CD4-positive, alpha-beta T cell treated with Interferon alpha-2 for 1 hour (primary cell): ENCODE data around the gene TSPAN3.
A peak's percentile ranks its signal among the peaks of the same experiment; 100 is the strongest.

ENCODE experiments used
- DNase-seq, 2 donors: peaks; one replicate each; pipeline ENCODE4 v3.0.0-alpha.2; 2020 to 2022

Gene TSPAN3

DNA sequence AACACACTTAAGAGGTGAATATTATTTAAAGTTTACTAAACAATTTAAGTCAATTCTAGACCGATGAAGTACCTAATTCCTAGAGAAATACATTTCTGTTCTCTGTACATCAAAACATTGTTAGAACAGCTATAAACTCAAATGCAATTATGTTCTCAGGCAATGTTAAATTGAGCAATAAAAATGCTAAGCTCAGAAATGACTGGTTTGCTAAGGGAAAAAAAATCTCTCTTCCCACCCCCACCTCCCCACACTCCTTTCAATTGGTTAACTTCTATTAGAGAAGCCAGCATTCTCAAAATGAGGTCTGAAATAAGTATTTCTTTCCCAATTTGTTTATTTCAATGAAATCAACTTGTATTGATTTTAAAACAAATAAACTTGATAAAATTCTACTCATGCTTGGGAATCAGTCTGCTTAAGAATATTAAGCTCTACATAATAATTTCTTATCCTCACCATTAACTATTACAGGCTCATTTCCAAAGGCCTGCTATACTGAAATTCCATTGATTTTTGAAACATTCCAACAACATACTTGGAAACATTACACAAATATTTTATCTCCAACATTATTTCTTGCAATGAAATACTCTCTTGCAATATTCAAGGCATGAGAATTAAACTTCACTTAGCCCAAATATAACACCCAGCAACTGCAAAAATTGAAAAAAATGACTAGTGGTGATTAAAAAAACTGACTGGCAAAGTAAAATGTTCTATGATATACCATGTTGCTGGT, 22.6 kb downstream of the TSPAN3 start:
- DNase-seq, result no peak

- DNase-seq, result no peak
Observed at GRCh38 chr15:77046704-77047412, 24.1 kb downstream of the TSPAN3 start.

DNA sequence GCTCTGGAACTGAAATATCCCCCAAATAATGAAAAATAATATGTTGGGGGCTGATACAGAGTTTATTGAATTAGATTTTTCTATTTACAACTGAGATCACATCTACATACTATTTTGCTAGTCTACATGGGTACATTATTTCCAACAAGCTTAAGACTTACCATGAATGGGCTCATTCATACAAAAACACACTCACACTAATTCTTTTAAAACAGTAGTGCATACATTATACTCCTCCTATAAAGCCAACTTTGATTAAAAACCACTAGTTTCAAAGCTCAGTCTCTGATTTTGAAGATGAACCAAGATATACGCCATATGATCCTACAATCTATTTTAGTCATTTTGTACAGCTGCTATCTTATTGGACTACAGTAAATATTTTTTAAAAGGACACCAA, 24.9 kb downstream of the TSPAN3 start:
- no peak for DNase-seq

DNA sequence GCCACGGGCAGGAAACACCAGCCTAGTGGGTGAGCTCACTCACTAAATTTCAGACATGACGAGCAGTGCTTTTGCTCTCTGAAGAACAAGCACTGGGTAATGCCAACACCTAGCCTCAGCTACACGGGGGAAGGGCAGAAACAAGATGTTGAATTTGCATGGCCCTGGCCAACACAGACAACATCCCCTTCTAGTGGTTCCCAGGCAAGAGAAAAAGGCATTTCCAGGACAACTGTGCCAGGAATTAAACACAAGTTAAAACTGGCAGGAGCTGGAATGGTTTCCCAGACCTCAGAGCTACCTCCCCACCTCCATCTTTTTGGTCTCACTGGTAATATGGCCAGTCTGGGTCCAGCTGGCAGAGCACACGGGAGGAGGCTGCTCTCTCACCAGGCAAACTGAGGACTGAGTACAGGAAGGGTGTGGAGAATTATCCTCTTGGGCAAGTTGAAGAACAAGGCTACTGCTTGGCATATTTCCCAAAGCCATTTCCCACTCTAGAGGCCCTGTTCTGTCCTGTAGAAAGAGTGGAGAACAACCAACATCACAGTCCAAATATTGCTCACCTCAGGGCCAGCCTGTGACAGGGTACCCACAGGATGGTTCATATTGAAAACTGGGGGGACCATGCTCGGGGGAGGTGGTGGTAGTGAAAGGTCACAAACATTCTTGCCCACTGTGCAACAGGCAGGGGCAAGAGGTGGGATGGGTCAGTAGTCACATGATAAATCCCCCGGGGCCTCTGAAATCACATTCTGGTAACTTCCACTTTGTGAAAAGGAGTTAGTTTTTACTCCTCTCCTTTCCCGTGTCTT, 26.5 kb downstream of the TSPAN3 start:
- DNase-seq, result no peak

DNA sequence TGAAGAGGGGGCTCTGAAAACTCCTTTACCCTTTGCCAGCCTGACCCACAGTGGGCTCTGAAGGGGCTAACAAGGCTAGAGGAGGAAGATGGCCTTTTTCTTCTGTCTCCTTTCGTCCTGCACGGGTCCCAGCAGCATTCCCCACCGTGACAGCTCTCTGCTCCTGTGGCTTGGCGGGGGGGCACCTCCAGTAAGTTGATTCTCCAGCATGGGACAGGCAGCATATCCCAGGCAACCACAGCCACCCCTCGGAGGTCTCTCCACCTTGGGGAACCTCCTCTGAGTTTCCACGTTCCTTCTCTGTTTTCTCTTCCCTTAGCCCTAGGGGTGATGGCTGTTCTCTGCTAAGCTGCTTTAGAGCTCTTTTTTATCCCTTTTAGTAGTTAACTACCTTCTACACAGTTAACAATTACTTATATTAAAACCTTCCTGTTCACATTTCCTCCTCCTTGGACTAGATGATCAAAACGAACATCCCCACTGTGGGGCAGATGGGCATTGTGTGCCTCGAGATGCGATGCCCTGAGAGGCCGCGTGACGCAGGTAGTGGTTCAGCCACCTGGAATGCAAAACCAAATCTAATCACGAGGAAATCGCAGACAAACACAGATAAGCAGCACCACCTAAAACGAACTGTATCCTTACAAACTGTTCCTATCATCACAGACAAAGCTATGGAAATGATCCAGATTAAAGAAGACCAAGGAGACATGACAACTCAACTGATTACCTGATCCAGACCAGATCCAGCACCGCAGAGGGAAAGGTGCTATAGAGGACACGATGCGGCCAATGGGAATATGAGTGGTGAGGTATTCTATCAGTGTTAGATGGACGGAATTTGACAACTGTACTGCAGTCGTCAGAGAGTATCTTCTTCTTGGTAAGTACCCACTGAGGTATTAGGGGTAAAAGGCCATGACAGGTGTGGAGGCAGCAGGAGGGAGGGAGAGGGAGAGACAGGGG, 27.7 kb downstream of the TSPAN3 start:
- no peak for DNase-seq

- DNase-seq, result no peak
Observed at GRCh38 chr15:77042245-77042919, 28.5 kb downstream of the TSPAN3 start.

DNA sequence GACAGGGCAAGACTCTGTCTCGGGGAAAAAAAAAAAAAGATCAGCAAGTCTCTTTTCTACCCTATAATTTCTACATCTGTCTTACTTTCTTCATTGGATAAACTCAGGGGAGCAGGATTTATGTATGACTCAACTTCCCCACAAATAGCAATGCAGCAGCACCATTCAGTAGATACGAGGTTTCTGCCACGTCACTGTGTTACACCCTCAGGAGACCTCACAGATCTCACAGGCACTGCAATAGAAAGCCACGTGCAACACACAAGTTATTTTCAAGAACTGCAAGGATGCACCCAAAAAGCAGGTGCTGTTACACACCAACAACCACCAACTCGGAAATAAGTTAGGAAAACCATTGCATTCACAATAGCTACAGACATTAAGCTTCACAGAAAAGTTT, 30.2 kb downstream of the TSPAN3 start:
- DNase-seq, result no peak

GRCh38 chr15:77039848-77040247, 31.1 kb downstream of the TSPAN3 start:
- DNase-seq, result no peak

DNA sequence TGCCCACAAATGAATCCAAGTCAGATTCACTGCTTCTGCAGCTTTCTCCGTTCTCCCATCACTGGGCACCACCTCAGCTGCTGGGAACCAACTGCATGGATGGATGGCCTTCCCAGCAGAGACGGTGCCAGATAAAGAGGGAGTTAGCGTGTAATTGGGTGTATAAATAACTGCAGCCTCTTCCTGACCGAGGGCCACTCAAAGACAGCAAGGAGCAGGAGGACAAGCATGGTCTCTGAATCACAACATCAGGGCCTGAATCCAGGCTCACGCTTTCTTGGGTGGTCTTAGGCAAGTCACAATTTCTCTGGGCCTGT, 31.7 kb downstream of the TSPAN3 start:
- no peak for DNase-seq

GRCh38 chr15:77038312-77039216, 32.3 kb downstream of the TSPAN3 start:
- no peak for DNase-seq

DNA sequence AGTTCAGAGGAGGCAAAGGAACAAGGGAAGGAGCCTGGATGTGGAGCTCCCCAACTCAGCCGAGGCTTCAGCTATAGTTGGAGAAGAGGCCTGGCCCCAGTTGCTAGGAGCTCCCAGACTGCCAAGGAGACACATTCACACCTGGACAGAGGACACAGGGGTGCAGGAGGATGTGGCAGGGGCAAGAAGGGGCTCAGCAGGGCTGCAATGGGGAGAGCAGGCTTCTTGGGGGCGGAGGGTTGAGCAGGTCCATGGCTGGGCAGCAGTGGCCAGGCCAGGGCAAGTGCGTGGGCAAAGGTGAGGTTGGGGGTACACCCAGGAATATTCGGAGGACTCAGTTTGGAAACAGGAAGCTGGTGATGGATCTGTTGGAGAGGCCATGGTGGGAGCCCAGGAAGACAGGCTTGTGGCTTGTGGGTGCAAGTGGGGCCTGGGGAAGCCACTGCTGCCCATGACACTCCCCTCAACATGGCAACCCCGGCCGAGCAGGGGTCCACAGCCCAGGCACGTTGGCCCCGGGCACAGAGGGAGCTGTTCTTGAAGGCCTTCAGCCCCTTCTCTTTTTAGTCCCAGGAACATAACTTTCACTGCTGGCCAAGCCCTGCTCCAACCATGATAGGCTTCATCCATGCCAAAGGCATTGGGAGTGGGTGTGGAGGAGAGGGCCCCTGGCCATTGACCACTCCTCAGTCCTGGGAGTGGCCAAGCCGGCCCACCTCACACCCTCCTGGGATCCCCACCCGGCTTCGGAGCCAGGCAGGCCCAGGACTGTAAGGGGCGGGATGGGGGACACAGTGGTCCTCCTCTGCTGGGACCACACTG, 33.3 kb downstream of the TSPAN3 start:
- DNase-seq, result no peak

DNA sequence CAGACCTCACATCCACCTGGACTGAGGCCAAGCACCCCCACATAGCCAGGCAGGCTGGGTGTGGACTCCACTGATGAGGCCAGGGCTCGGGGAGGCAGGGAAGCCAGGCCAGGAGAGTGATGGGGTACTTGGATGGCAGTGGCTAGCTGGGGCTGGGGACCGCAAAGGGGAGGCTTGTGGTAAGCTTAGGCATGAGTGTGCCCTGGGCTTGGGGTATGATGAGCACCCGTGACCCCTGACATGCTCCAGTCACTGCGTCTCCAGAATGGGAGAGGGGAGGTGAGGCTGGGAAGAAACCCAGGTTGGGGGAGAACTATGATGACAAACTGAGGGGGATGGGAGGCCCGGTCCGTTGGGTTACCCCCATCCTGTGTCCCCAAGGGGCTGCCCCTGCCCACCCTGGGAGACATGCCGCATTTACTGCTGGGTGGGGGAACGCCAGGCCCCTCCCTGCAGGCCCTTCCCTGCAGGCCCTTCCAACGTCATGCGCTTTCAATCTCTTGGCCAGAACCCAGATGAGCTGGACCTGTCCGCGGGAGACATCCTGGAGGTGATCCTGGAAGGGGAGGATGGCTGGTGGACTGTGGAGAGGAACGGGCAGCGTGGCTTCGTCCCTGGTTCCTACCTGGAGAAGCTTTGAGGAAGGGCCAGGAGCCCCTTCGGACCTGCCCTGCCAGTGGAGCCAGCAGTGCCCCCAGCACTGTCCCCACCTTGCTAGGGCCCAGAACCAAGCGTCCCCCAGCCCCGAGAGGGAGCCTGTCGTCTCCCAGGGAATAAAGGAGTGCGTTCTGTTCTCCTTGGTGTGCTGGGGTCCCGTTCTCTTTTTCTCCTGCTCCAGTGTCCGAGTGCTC, 34.1 kb downstream of the TSPAN3 start:
- no peak for DNase-seq

GRCh38 chr15:77035999-77036471, 34.9 kb downstream of the TSPAN3 start:
- no peak for DNase-seq

GRCh38 chr15:77035584-77035983, 35.3 kb downstream of the TSPAN3 start:
- no peak for DNase-seq

DNA sequence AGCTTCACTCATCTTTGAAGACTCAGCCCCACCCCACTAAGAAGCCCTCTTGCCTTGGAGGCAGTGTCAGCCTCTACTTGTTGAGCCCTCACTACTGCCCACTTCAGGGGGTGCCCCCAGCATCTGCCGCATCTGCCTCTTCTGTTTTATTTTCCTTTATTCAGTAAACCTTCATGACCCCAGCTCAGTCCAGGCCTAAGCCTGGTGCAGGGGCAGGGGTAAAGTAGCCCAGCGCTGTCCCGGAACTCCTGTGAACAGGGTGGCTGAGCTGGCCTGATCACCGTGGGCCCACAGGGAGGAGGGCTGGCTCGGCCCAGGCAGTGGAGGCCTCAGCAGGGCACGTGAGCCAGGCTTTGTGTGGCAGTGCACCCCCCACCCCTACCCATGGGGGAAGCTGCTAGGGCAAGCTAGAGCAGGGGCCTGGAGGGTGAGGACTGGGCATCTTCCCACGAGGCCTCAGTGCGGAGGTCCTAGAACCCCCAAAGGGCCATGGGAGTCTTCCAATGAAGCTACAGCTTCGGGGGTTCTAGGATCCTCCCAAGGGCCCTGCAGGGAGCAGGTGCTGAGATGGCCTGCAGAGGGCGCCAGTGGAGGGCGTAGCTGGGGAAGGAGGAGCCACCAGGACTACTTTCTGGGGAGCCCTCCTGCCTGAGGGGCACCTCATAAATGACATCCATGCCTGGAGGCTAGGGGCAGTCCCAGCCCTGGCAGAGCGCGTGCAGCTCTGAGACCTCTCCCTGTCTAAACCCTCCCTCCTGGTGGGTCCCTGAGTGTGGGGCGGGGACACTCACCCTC, 36.0 kb downstream of the TSPAN3 start:
- DNase-seq, result peak; percentile 39

DNA sequence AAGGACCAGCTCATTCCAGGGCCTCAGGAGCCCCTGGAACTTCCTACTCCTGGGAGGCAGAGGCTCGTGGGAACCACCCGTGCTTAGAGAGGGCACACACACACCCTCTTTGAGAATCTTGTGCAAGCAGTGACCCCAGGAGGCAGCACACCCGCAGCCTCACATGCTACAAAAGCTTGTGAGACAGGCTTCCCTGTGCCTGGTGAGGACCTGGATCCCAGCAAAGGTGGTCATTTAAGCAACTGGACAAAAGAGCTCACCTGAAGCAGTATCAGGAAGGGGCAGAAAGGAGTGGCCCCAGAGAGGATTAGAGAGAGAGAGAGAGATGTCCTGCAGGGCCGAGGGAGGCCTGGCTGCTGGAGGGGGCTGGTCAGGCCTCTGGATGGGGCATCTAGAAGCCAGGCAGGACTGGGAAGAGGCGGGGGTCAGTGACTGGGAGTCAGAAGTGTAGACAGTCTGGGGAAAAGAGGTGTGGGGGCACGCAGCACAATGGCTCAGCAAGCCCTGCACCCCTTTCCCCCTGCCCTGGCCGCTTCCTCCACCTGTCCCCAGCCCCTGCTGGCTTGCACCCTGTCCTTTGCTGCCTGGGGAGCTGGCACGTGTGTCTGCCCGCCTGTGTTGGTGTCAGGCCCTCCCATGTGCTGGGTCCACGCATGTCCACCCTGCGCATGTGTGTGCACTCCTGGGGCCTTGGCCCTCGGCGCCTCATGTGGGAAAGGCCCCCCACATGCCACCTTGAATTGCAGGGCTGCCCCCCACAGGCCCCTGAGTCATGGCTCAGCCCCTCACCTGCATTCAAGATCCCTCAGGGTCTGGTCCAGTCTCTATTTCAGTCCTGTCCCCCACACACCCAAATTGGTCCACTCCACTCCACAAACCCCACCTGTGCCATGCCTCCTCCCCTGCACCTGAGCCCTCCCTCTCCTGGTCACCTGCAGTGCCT, 36.9 kb downstream of the TSPAN3 start:
- no peak for DNase-seq

DNA sequence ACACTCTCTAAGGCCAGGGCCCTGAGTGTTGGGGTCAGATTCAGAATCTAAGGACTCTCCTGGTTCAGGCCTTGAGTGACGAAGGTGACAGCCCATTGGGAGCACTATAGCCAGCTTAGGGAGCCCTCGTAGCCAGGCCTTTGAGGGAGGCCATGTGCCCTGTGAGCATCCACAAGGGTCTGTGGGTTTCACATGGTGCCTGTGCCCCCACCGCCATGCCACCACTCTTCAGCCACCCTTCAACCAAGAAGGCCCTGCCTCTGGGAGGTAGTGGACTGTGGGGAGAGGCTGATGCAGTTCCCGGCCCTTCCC, 37.5 kb downstream of the TSPAN3 start:
- DNase-seq, result no peak
